Jurkat, Clone E6-1 (cell line): ENCODE measurements around the gene BFSP1. TPM values are rescaled to one million over a fixed set of nuclear protein-coding genes. Genes with fewer than 3 reads are reported as not detected.
A peak's percentile ranks its signal among the peaks of the same experiment; 100 is the strongest.

Source experiments
- DNase-seq: peaks from one replicate; pipeline ENCODE4 v3.0.0-alpha.2; 2011; ENCODE audit warnings: low read depth, low spot score
- H3K4me3 ChIP-seq: 2 replicates; pipeline ENCODE4 v1.5.1; 2011; ENCODE audit warnings: mild to moderate bottlenecking, low read length, control low read depth, moderate library complexity
- polyA plus RNA-seq: library from polyadenylated mRNA; unstranded; fragments of >200 nt; gene quantifications from one replicate; pipeline ENCODE4 v1.2.1, GENCODE V29; 2012; ENCODE audit warnings: missing spikeins; ENCODE audit not compliant: insufficient read length, insufficient read depth

Gene BFSP1
- 1.8 TPM for polyA plus RNA-seq

- H3K4me3 ChIP-seq, result peak within 1 kb of the TSS; percentile 53
- peak; percentile 54 for DNase-seq
Observed at GRCh38 chr20:17530716-17531664, at the start of gene BFSP1. TSS of gene BFSP1 (minus strand) at chr20:17531379. CDS start at chr20:17531329, 50 bp downstream.

- H3K4me3 ChIP-seq, result no peak overlapping the region
- DNase-seq, result no peak
Observed at GRCh38 chr20:17580895-17581294, 49.7 kb upstream of the BFSP1 start.

DNA sequence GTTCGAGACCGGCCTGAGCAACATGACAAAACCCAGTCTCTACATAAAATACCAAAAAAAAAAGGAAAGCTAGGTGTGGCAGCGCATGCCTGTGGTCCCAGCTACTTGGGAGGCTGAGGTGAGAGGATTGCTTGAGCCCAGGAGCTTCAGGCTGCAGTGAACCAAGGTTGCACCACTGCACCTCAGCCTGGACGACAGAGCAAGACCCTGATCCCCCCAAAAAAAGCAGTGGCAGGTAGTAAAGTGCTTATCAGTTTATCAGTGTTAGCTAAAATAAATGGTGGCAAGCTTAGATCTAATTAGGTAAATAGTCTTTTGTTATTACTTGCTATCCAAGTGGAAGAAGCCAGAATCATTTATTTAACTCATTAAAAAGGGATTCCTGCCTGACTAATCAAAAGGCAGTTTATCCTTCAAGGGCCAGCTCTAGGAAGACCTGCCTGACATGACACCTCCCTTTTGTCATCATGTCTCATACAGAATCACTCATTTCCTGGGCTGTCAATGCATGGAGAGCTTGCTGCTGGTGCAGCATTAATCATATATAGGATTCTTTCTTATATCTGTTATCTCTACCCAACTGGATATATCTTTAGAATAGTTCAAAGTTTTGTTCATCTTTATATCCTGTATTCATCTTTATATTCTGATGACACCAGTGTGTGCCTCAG lies 48.3 kb upstream of the BFSP1 start:
- DNase-seq, result no peak
- no peak overlapping the region for H3K4me3 ChIP-seq

DNA sequence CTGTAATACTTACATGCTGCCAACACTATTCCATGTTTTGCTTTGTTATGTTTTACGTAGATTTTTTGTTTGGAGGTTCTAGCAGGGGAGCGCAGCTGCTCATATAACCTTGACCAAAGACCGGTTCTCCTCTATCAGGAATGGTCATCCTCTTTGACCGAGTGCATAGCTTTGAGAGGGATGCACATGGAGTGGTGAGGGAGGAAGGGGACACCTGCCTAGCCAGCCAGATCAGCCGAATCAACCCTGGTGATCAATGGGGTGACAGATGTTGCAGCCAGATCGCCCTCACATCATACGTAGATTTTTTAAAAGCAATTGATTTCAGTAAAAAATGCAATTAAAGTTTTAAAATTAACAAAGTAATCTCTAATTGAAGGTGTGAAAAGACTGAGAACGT lies 45.0 kb upstream of the BFSP1 start:
- no peak for DNase-seq

DNA sequence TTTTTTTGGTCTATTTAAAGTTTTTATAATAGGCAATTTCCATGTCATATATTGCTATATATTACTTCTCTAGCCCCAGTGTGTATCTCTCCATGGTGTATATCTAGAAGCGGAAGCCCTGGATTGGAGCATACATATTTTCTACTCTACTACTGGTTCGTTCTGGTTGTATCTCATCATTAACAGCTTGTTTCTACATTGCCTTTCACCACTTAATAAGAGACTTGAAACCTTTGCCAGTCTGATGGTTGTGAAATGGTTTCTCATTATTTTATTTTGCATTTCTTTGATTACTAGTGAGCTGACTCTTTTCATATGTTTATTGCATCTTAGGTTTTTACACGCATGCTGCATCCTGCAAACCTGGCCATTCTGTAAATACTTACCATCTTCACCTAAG lies 42.3 kb upstream of the BFSP1 start:
- no peak overlapping the region for H3K4me3 ChIP-seq
- no peak for DNase-seq

More for the DNA sequence above, 45.0 kb upstream of the BFSP1 start:
- no peak overlapping the region for H3K4me3 ChIP-seq

DNA sequence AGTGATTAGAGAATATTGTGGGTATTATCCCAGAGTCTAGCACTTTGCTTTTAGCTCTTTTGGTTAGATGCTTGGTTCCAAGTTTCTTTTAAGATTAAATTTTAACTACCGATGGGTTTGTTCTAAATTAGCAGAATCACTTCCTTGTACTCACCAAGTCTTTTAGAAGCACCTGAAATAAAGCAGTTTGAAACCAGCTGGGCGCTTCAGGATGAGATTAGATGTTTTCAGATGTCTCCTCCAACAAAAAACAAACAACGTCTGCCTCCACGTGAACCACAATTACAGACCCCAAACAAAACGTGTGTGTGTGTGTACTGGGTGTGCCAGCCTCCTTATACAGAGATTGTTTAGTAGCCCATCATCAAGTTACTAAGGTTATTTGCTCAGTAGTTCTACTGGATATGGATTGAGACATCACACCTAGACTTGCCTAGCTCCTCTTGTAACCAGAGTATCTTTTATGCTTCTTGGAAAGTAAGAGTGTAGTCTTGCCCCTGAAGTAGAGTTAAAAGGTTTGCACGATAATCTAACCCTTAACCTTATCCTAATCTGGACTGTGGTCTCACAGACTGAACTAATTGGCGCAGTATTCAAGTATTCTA lies 41.0 kb upstream of the BFSP1 start:
- no peak overlapping the region for H3K4me3 ChIP-seq
- DNase-seq, result no peak

GRCh38 chr20:17571153-17571527 lies 40.0 kb upstream of the BFSP1 start:
- peak overlapping the region; percentile 68 for H3K4me3 ChIP-seq
- DNase-seq, result no peak

GRCh38 chr20:17570347-17571152 lies 39.4 kb upstream of the BFSP1 start:
- H3K4me3 ChIP-seq, result peak overlapping the region; percentile 68
- no peak for DNase-seq

GRCh38 chr20:17569616-17570346 lies 38.6 kb upstream of the BFSP1 start, which contains the start of gene DSTN:
TSS of gene DSTN (plus strand) at chr20:17570075. CDS start at chr20:17570209, 134 bp downstream.
- DNase-seq, result peak; percentile 71
- H3K4me3 ChIP-seq, result peak within 1 kb of the TSS; percentile 68

DNA sequence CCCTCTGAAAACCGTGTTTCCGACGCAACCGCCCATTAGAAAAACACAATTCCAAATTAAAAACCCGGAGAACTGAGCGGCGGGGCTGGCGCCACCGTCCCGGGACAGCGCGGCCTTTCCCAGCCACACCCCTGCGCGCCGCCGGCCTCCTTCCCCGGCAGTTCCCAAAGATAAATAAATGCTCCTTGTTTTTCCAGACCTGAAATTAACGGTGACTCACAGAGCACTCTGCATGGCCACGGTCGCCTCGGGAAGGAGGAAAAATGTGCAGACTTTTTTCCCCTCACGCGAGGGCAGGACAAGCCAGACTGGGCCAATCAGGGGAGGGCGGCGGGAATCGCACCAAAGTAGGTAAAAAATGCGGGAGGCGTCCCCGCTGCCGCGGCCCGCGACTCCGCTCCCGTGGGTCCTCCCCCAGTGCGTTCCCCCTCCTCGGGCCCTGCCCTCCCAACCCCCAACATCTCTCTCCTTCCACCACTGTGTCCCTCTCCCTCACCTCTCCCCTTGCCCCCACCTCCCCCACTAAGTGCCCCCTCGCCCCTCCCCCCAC lies 37.9 kb upstream of the BFSP1 start:
- no peak for DNase-seq
- H3K4me3 ChIP-seq, result peak overlapping the region; percentile 68

DNA sequence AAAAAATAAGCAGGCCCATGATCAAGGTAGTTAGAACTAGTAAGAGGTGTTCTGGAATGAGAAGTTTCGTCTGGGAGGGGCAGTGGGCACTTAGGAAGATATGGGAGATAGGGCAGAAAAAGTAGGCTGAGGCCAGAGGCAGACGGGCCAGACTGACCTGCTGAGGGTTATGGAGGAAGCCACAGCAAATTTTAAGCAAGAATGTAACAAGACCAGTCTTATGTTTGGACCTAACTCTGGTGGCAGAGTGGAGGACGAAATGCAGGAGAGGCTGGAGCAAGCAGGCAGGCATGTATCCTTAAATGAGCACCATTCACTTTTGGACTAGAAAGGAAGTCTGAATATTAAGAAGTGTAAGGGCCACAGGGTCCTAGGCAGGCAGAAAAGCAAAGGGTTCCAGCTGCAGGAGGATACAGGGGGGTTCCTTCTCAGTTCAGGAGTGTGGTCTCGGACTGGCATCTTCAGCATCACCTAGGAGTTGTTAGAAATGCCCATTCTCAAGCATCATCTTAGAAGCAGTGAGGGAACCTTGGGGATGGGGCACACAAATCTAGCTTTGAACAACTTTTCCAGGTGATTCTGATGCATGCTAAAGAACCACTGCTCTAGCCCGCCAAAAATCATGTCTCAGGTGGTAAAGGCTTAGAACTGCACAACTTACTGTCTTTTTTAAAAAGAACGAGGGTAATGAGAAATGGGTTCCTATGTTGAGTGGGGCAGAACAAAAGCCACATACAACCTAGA lies 37.0 kb upstream of the BFSP1 start:
- no peak for DNase-seq
- H3K4me3 ChIP-seq, result no peak overlapping the region

DNA sequence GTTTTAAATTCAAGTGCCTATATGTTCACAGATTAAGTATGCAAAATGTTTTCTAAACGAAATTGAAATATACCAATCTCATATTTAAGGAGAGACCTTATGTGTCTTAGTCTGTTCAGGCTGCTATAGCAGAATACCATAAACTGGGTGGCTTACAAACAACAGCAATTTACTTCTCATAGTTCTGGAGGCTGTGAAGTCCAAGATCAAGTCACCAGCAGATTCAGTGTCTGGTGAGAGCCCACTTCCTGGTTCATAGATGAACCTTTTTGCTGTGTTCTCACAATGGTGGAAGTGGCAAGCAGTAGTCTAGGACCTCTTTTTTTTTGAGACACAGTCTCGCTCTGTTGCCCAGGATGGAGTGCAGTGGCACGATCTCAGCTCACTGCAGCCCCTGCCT lies 35.2 kb upstream of the BFSP1 start:
- no peak for DNase-seq
- H3K4me3 ChIP-seq, result no peak overlapping the region

DNA sequence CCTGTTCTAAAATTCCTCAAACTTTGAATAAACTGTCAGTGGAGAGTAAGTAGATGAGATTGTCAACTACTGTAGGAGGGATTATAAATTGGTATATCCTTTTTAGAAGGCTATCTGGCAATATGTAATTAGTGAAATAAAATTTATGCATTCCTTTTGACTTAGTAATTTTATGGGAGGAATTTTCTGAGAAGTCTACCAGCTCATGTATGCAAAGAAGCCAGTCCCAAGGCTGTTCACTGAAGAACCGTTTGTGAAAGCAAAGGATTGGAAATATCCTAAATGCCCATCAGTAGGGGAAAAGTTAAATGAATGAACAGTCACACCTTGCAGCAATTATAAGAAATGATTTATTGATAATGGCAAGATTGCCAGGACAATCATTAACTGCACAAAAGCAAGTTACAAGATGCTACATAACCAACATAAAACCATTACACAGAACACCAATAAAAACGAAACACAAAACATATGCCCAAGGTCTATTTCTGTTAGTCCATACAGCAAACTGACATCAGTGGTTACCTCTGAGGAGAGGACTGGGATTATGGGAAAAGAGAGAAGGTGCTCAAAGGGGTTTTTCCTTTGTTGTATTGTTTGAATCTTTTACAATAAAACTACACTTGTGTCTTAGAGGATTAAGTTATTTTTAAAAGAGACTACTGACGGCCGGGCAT lies 34.1 kb upstream of the BFSP1 start:
- H3K4me3 ChIP-seq, result no peak overlapping the region

GRCh38 chr20:17562804-17563305 lies 31.7 kb upstream of the BFSP1 start:
- H3K4me3 ChIP-seq, result no peak overlapping the region
- no peak for DNase-seq

More for the DNA sequence above, 34.1 kb upstream of the BFSP1 start:
- DNase-seq, result no peak

DNA sequence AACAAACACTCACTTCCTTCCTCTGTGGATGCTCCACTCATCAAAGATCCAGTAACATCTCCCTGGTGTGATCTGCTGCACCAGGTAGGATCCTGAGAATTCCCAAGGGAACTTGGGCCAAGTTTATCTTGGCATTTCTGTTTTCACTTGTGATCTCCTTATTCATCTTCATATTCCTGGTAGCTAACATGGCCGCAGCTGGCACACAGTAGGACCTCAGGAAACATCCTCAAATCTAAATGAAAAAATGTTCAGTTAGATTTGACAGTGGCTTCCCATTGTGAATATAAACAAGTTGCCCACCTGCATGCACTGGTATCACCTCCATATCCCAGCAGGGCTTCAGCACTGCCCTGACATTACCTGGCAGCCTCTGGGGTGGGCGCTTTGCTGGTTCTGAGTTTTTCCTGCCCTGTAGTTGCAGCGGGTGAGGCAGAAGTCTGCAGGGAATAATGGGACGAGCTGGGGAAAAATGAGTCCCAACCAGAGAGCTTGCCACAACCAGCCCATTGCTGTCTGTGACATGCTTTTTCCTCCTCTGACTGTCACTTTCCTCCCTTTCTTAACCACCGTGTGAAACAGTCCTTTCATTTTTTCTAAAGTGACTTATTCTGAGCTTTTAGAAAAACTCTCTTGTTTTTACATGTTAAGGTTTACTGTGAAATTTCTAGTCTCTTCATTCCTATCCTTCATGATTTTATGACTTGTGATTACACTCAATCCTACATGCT lies 29.3 kb upstream of the BFSP1 start:
- DNase-seq, result no peak
- no peak overlapping the region for H3K4me3 ChIP-seq

- H3K4me3 ChIP-seq, result no peak overlapping the region
Observed at GRCh38 chr20:17559338-17559737, 28.2 kb upstream of the BFSP1 start.

More at GRCh38 chr20:17559338-17559737, 28.2 kb upstream of the BFSP1 start:
- DNase-seq, result no peak
